GM19043 (cell line): ENCODE measurements around the gene ITGB8.

Experiments used
- ATAC-seq: cut with Tn5 transposase; IDR thresholded peaks from one replicate; pipeline ENCODE4 v1.9.1; 2021; ENCODE audit warnings: low read depth; ENCODE audit not compliant: unreplicated experiment

The ITGB8 gene

GRCh38 chr7:20331910-20332813 is 1.5 kb downstream of the ITGB8 start:
- no peak for ATAC-seq

DNA sequence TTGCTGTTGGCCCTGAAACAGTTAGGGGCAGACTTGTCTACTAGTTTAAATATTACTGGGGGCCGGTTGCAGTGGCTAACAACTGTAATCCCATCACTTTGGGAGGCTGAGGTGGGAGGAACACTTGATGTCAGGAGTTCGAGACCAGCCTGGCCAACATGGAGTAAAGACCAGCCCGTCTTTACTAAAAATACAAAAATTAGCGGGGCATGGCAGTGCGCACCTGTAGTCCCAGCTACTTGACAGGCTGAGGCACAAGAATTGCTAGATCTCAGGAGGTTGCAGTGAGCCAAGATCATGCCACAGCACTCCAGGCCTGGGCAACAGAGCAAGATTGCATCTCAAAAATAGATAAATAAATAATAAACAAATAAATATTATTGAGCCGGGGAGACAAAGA is 7.6 kb downstream of the ITGB8 start:
- no peak for ATAC-seq

GRCh38 chr7:20340839-20341238 is 10.1 kb downstream of the ITGB8 start:
- no peak for ATAC-seq

GRCh38 chr7:20343205-20343604 is 12.5 kb downstream of the ITGB8 start:
- no peak for ATAC-seq

DNA sequence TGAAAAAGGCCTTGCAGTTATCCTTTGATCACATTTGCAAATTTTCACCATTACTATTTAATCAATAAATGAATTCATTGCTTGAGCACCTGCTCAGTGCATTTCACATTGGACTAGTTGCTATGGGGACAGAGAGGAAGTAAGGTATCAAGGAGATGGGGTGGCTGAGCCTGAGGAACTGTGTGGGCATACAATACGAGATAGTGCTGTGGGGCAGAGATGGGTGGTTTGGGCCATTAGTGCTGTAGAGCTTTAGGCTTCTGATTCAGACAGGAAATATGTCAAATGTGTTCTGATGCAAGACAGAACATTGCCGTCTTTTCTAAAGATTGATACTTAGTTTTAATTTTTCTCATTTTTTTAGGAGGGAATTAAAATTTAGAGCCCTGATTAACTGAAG is 13.2 kb downstream of the ITGB8 start:
- ATAC-seq = no peak

- ATAC-seq = no peak
These were observed 13.7 kb downstream of the ITGB8 start for GRCh38 chr7:20344396-20344795.

- ATAC-seq = no peak
These were observed 15.9 kb downstream of the ITGB8 start for GRCh38 chr7:20346577-20346976.

DNA sequence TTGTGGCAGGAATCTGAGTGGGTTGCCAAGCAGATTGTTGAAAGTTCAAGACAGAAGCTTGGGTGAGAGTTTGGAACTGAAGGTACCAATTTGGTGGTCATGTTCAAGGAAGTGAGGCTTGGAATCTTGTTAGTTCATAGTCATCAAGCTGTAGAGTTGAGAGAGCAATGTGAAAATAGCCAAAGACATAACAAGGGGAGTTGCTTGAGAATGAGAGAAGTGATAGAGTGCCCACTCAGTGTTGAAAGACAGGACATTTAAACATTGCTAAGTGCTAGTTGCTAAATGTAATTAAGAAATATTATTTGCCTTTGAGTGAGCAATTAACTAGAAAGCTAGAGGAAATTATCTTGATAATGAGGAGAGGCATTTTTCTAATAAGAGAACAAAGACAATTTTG is 17.0 kb downstream of the ITGB8 start:
- no peak for ATAC-seq

DNA sequence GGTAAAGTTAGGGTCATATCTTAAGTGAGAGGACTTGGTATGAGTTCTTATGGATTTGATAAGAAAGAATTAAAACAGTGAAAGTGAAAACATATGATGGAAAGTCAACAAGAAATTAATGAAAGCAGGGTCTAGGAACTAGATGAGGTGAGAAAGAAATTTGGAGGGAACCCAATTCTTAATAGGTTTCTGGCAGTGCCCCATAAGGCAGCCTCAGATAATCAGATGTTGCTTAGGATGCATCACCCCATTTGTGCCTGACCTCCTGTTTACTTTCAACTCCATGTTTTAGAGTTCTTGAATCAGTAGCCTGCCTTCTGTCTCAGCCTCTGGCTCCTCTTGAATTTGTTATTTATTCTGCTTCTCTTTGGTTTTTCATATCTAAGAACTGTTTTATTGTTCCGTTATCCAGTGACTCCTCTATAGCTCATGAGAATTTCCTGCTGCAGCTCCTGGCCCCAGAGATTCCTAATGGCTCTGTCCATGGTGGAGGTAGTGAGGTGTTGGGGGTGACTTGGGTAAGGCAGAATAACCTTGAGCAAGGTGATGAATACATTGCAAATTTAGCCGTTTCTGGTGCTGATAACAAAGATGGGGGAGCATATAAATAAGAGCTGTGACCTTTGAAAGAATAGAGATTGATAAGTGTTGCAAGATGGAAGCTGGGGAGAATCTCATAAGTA is 17.6 kb downstream of the ITGB8 start:
- no peak for ATAC-seq

GRCh38 chr7:20350518-20350951 is 19.8 kb downstream of the ITGB8 start:
- ATAC-seq = no peak

GRCh38 chr7:20350996-20351692 is 20.4 kb downstream of the ITGB8 start:
- no peak for ATAC-seq

GRCh38 chr7:20351901-20352300 is 21.2 kb downstream of the ITGB8 start:
- ATAC-seq = no peak

DNA sequence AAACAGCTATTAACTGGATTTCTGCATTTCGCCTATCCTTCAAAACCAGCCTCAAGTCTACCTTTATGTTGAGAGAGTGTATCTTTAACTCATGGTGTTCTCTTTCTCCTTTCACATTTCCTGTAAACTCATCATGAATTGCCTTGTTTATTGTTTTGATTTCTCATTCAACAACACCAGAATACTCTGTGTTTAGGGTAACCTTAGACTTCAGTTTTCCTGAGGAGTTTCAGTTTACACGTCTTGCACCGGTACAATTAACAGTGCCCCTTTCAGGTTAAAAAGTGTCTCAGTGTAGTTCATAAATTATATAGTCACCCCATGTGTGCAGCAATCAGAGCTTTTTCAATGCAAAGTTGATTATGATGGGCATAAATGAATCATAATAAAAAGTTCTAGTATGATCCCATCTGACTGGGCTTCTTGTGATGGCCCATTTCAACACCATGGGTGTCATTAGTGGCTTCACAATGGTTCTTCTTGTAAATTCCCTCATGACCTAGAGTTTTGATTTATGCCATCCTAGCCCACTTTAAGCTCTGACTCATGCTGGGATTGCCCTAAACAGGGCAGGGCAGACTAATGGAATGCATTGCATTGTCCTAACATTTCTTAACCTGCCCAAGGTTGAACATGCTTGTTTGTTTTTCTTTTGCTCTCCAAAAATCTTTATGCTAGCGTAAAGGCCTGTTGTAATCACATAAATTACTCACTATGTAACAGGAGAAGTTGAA is 22.0 kb downstream of the ITGB8 start:
- no peak for ATAC-seq

DNA sequence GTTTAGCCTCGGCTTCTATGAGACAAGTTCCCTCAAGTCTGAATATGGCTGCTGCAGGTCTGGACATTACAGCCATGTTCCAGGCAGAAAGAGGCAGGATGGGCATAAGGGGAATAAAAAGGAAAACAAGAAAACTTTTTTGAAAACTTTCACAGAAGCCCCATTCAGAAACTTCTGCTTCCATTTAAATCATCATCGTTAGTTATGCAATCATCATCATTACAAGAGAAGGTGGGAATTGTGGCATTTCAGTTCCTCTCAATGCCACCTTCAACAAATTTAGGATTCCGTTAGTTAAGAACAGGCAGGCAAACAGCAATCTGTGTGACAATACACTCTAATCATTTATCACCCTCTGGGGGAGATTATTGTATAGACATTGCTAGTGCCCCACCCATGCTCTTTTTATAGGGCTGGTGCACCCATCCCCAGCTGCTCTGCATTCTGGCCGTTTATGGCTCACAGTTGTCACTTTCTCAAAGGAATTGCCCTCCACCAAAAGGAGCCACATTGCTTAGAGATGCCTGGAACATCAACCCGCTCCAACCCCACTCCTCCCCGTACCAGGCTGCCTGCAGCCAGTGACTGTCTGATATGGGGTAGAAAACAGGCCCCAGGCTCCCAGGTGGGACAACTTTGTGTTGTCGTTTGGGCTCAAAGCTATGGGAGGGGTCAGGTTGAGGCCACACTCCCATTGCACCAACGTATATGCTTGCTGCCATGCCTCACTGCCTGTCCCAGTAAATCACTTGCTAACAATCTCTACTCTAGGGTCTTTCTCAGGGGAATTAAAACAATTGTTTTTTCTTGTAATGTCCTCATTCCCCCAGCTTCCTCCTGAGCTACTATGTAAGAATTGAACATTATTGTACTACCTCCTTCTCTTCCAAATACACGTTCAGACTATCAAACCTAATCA is 24.2 kb downstream of the ITGB8 start:
- no peak for ATAC-seq

GRCh38 chr7:20358106-20358505 is 27.4 kb downstream of the ITGB8 start:
- ATAC-seq = no peak

- no peak for ATAC-seq
These were observed 28.1 kb downstream of the ITGB8 start for GRCh38 chr7:20358762-20359282.

DNA sequence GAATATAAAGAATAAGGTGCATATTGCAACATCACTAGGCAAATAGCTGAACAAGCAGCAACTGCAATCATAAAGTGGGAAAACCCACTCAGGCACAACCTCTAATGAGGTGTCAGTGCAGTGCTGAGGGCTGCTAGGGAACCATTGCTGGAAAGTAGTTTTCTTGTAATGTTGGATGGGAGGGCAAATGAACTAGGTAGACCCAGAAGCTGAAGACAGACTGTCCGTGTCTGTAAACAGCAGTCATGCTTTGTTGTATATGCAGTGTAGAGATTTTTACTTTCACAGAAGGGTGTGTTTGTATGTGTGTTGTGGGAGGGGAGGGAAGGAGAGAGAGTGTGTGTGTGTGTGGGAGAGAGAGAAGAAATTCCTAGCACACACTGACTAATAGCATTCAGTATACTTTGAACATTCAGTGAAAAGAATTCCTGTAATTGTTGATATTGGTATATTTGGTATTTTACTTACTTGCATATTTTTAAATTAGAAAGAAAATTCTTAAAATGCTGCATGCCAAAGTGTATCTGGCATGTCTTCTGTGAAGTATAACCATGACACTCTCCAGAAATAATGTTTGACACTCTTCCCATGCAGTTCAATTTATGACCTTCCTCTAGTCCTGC is 28.8 kb downstream of the ITGB8 start:
- ATAC-seq = no peak

- no peak for ATAC-seq
These were observed 32.0 kb downstream of the ITGB8 start for GRCh38 chr7:20362574-20363253.
